ENCODE results near the gene GPR160. TPM values are rescaled to one million over a fixed set of nuclear protein-coding genes. Genes with fewer than 3 reads are reported as not detected.

The GPR160 gene
- total RNA-seq, 2 experiments from 2014 or later: 90.5 to 117 TPM

DNA sequence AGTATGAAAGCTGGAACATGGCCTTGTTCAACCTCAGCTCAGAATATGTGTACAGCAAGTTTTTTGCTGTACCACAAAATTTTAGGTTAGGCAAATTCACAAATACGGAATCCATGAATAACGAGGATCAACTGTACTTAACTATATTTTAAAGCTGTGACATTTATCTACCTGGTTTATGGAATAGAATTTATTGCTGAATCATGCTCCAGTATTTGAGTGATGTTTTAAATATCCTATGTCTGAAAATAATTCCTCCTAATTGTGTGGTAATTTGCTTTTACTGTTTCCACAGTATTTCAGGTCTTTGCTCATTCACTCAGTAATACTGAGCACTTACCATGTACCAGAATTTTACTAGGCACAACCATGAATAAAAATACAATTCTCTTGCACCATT lies 41.7 kb upstream of the GPR160 start:
- H3K9me2 ChIP-seq (ENCODE audit: insufficient read depth, low read length): no peaks in the 10 kb centered on the region
- H3K4me3 ChIP-seq (ENCODE audit: low read depth, low read length, poor library complexity, severe bottlenecking): no peak overlapping the region
- TF ChIP-seq CTCF (conservative IDR thresholded peaks at IDR 0.05; ENCODE audit: low read length): no peak
- no peak for TF ChIP-seq EZH2phosphoT487 (IDR thresholded peaks at IDR 0.05; ENCODE audit: borderline replicate concordance, low read depth, low read length)
- no peaks in the 10 kb centered on the region; the same call in 1 of the 2 replicates for H3K9me3 ChIP-seq (ENCODE audit: low read length)
- peaks cover 27% of the 10 kb centered on the region; the same call in 1 of the 2 replicates for H3K79me2 ChIP-seq (ENCODE audit: insufficient read depth, low read depth, low read length)
- peak overlapping the region; percentile 7 for H3K27ac ChIP-seq (ENCODE audit: low read depth, low read length, poor library complexity, severe bottlenecking)
- ChIA-PET POLR2A (interaction anchor here (0.9 to 1.2 kb wide), 3 partner anchors 9 to 19 kb away, joined by 3 to 6 read pairs (median 4); no protein-coding TSS in a partner anchor), CTCF (ENCODE audit: unreplicated experiment) (interaction anchor here (0.9 kb wide), 1 partner anchor 17 kb away, joined by 3 read pairs; no protein-coding TSS in a partner anchor)
- H4K20me1 ChIP-seq (ENCODE audit: insufficient read depth, low read length): no peaks in the 10 kb centered on the region
- peaks cover 14% of the 10 kb centered on the region for H3K4me1 ChIP-seq (ENCODE audit: insufficient read depth, low read length, poor library complexity, severe bottlenecking)
- H2AFZ ChIP-seq (ENCODE audit: low read length): no peak overlapping the region
- DNase-seq (ENCODE audit: low spot score): no peak
- no TSS peak for BruUV-seq (replicated peaks)
- intact Hi-C loops (cut with micrococcal nuclease; ENCODE audit: unreplicated experiment): no loop called here
- H3K36me3 ChIP-seq (ENCODE audit: insufficient read depth, low read length): peaks cover 92% of the 10 kb centered on the region
- no peak overlapping the region for H3K4me2 ChIP-seq (ENCODE audit: low read length)

DNA sequence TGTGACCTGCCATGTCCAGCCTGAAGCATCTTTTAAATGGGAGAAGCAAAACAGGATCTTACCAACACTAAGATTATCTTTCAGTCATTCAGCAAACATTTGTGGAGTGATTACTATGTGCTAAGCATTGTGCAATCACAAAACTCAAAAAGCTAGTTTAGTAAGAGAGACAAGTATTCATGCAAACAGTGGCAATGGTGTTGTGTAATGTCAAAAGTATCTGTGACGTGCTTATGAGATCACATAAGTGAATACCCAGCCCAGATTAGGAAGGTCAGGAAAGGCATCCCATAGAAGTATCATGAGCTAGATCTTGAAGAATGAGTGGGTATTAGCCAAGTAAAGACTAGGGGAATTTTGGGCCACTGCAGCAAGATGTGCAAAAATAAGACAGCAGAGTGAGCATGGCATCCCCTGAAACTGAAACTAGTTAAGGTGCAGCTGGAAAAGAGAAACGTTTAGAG lies 39.1 kb upstream of the GPR160 start:
- no peaks in the 10 kb centered on the region for H3K9me2 ChIP-seq (ENCODE audit: insufficient read depth, low read length)
- H3K36me3 ChIP-seq (ENCODE audit: insufficient read depth, low read length): peaks cover 65% of the 10 kb centered on the region
- peak overlapping the region; percentile 15 for H3K27ac ChIP-seq (ENCODE audit: low read depth, low read length, poor library complexity, severe bottlenecking)
- ChIA-PET POLR2A (interaction anchor here (0.6 to 1.6 kb wide), 4 partner anchors 12 to 153 kb away, joined by 3 read pairs; no protein-coding TSS in a partner anchor), CTCF (ENCODE audit: unreplicated experiment) (no interaction called here)
- no peaks in the 10 kb centered on the region; the same call in 1 of the 2 replicates for H3K9me3 ChIP-seq (ENCODE audit: low read length)
- intact Hi-C loops (cut with micrococcal nuclease; ENCODE audit: unreplicated experiment): no loop called here
- no peaks in the 10 kb centered on the region for H4K20me1 ChIP-seq (ENCODE audit: insufficient read depth, low read length)
- no TSS peak for BruUV-seq (replicated peaks)
- peak; percentile 25 for DNase-seq (ENCODE audit: low spot score)
- peaks cover 17% of the 10 kb centered on the region; the same call in 1 of the 2 replicates for H3K79me2 ChIP-seq (ENCODE audit: insufficient read depth, low read depth, low read length)
- no peak overlapping the region for H3K4me2 ChIP-seq (ENCODE audit: low read length)
- peaks cover 35% of the 10 kb centered on the region for H3K4me1 ChIP-seq (ENCODE audit: insufficient read depth, low read length, poor library complexity, severe bottlenecking)
- H3K4me3 ChIP-seq (ENCODE audit: low read depth, low read length, poor library complexity, severe bottlenecking): no peak overlapping the region
- no peak overlapping the region for H2AFZ ChIP-seq (ENCODE audit: low read length)
- TF ChIP-seq CTCF (conservative IDR thresholded peaks at IDR 0.05; ENCODE audit: low read length) (no peak), EZH2phosphoT487 (IDR thresholded peaks at IDR 0.05; ENCODE audit: borderline replicate concordance, low read depth, low read length) (no peak)

DNA sequence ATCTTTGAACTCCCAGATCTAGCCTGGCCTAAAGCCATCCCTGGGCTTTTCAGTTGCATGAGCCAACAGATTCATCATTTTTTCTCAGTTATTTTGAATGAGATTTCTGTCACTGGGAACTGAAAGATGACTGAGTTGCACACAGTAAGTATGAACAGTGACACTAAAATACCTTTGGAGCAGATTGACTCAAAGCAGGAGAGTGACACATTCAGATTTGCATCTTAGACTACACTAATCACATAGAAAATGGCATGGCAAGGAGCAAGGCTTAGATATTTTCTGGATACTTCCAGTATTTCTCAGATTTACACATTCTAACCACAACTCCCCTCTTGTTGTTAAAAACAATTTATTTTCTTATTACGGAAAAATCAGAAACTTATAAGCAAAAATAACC lies 38.4 kb upstream of the GPR160 start:
- no peak overlapping the region for H2AFZ ChIP-seq (ENCODE audit: low read length)
- H4K20me1 ChIP-seq (ENCODE audit: insufficient read depth, low read length): no peaks in the 10 kb centered on the region
- no peak overlapping the region for H3K4me2 ChIP-seq (ENCODE audit: low read length)
- CTCF ChIA-PET (ENCODE audit: unreplicated experiment): interaction anchor here (0.6 kb wide), 1 partner anchor 188 kb away, joined by 3 read pairs; no protein-coding TSS in a partner anchor
- intact Hi-C loops (cut with micrococcal nuclease; ENCODE audit: unreplicated experiment): no loop called here
- DNase-seq (ENCODE audit: low spot score): no peak
- no peaks in the 10 kb centered on the region; the same call in 1 of the 2 replicates for H3K9me3 ChIP-seq (ENCODE audit: low read length)
- peaks cover 9% of the 10 kb centered on the region; the same call in 1 of the 2 replicates for H3K79me2 ChIP-seq (ENCODE audit: insufficient read depth, low read depth, low read length)
- H3K36me3 ChIP-seq (ENCODE audit: insufficient read depth, low read length): peaks cover 58% of the 10 kb centered on the region
- no peak overlapping the region for H3K4me3 ChIP-seq (ENCODE audit: low read depth, low read length, poor library complexity, severe bottlenecking)
- H3K27ac ChIP-seq (ENCODE audit: low read depth, low read length, poor library complexity, severe bottlenecking): peak overlapping the region; percentile 15
- H3K9me2 ChIP-seq (ENCODE audit: insufficient read depth, low read length): no peaks in the 10 kb centered on the region
- POLR2A ChIA-PET: interaction anchor here (0.7 to 1.6 kb wide), 3 partner anchors 13 to 152 kb away, joined by 3 read pairs; no protein-coding TSS in a partner anchor
- no TSS peak for BruUV-seq (replicated peaks)
- no peak for TF ChIP-seq EZH2phosphoT487 (IDR thresholded peaks at IDR 0.05; ENCODE audit: borderline replicate concordance, low read depth, low read length)
- no peak for TF ChIP-seq CTCF (conservative IDR thresholded peaks at IDR 0.05; ENCODE audit: low read length)
- H3K4me1 ChIP-seq (ENCODE audit: insufficient read depth, low read length, poor library complexity, severe bottlenecking): peaks cover 40% of the 10 kb centered on the region
